Smooth muscle cell (in vitro differentiated cells): ENCODE measurements around the gene ADAMTS6. TPM values are rescaled to one million over a fixed set of nuclear protein-coding genes. Genes with fewer than 3 reads are reported as not detected.

Experiments used
- DNase-seq: peaks from one replicate; lab custom pipeline; 2025; ENCODE audit not compliant: unreplicated experiment; lab: John Stamatoyannopoulos, UW
- H2AFZ ChIP-seq: fragments of 200-600 bp; sonication (generic); 2 replicates; pipeline ENCODE4 v1.6.0; 2016; ENCODE audit warnings: antibody characterized with exemption, low read depth, mild to moderate bottlenecking
- H3F3A ChIP-seq: fragments of 200-600 bp; sonication (generic); 2 replicates; pipeline ENCODE4 v1.6.0; 2017; ENCODE audit warnings: antibody characterized with exemption, low read depth
- H3K27ac ChIP-seq: fragments of 200-600 bp; sonication (generic); 2 replicates; pipeline ENCODE4 v1.5.1; 2016; ENCODE audit warnings: low read depth, mild to moderate bottlenecking
- H3K27me3 ChIP-seq: fragments of 200-600 bp; sonication (generic); 2 replicates; pipeline ENCODE4 v1.6.1; 2016; ENCODE audit warnings: low read depth, mild to moderate bottlenecking
- H3K36me3 ChIP-seq: fragments of 200-600 bp; sonication (generic); 2 replicates; pipeline ENCODE4 v1.5.1; 2016; ENCODE audit warnings: low read depth
- H3K4me1 ChIP-seq: fragments of 200-600 bp; sonication (generic); 2 replicates; pipeline ENCODE4 v1.5.1; 2016; ENCODE audit warnings: low read depth
- H3K4me2 ChIP-seq: fragments of 200-600 bp; sonication (generic); 2 replicates; pipeline ENCODE4 v1.6.0; 2016; ENCODE audit warnings: mild to moderate bottlenecking
- H3K4me3 ChIP-seq: fragments of 200-600 bp; sonication (generic); 2 replicates; pipeline ENCODE4 v1.5.1; 2016; ENCODE audit warnings: mild to moderate bottlenecking
- H3K79me2 ChIP-seq: fragments of 200-600 bp; sonication (generic); 2 replicates; pipeline ENCODE4 v1.6.0; 2016; ENCODE audit warnings: low read depth, mild to moderate bottlenecking
- H3K9ac ChIP-seq: fragments of 200-600 bp; sonication (generic); 2 replicates; pipeline ENCODE4 v1.6.0; 2016; ENCODE audit warnings: low read depth
- H3K9me3 ChIP-seq: fragments of 200-600 bp; sonication (generic); replicated peaks from 2 replicates; pipeline ENCODE4 v1.5.1; 2016; ENCODE audit warnings: low read depth
- H4K20me1 ChIP-seq: fragments of 200-600 bp; sonication (generic); 2 replicates; pipeline ENCODE4 v1.6.0; 2016; ENCODE audit warnings: low read depth
- WGBS: methylation state at CpG from one replicate; pipeline ENCODE4 v1.1.7; 2016; ENCODE audit warnings: low lambda C conversion rate; 5-methylcytosine and 5-hydroxymethylcytosine counted together
- polyA plus RNA-seq: library from polyadenylated mRNA; unstranded; fragments of >200 nt; fragmentation: Nextera tagmentation; extraction: Ambion mirVana; gene quantifications from 2 replicates; pipeline ENCODE4 v1.2.1, GENCODE V29; 2016
- total RNA-seq: library from RNA; depleted of rRNA; stranded (reverse); fragments of >200 nt; gene quantifications from 2 replicates; pipeline ENCODE4 v1.2.3, GENCODE V29; 2014
- TF ChIP-seq, protein P1 (sequence below): fragments of 200-600 bp; sonication (generic); IDR thresholded peaks from 2 replicates; pipeline ENCODE4 v1.5.1; 2017; ENCODE audit warnings: borderline replicate concordance, mild to moderate bottlenecking, antibody characterized with exemption; ENCODE audit not compliant: insufficient read depth, poor library complexity, severe bottlenecking

Gene ADAMTS6
- total and polyA plus RNA-seq, 2 experiments from 2014 or later, result 5.9 to 111 TPM

DNA sequence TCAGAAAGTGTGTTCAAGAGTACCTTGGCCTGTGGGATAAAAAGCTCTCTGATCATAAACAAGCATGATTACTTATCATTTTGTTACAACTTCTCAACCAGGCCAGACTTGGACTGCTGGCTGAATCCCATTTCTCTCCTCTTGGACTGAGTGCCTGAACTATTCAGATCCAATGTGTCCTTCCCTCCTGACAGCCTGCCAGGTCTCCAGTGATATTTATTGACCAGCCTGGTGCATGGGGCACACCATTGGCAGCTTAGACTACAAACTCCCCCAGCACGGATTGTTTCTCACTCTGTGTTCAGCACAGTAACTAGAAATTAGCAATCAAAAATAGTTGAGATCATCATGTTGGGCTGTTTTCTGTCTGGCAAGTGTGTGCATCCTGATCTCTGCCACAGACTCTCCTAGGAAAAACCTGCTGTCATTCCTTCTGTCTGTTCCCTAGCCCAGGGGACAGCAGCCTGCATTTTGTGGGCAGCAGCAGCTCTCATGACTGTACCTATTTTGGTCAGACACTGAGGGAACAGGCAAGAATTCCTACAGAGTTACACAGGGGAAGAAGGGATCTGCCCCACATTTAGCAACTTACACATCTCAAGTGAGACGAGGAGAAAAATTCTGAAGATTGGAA is 348.1 kb downstream of the ADAMTS6 start:
- no peaks in the 10 kb centered on the region for H4K20me1 ChIP-seq
- no peak overlapping the region for H3K4me3 ChIP-seq
- no peaks in the 10 kb centered on the region for H3F3A ChIP-seq
- H3K27me3 ChIP-seq, result no peaks in the 10 kb centered on the region
- H3K9me3 ChIP-seq, result no peaks in the 10 kb centered on the region
- no peak overlapping the region for H3K4me2 ChIP-seq
- peak overlapping the region; percentile 8 for H3K27ac ChIP-seq
- no peaks in the 10 kb centered on the region for H3K36me3 ChIP-seq
- DNase-seq, result no peak
- peaks cover under 1% of the 10 kb centered on the region for H3K4me1 ChIP-seq
- 63% methylated on average over 2 of the region's 2 CpGs for WGBS
- TF ChIP-seq, protein P1, sequence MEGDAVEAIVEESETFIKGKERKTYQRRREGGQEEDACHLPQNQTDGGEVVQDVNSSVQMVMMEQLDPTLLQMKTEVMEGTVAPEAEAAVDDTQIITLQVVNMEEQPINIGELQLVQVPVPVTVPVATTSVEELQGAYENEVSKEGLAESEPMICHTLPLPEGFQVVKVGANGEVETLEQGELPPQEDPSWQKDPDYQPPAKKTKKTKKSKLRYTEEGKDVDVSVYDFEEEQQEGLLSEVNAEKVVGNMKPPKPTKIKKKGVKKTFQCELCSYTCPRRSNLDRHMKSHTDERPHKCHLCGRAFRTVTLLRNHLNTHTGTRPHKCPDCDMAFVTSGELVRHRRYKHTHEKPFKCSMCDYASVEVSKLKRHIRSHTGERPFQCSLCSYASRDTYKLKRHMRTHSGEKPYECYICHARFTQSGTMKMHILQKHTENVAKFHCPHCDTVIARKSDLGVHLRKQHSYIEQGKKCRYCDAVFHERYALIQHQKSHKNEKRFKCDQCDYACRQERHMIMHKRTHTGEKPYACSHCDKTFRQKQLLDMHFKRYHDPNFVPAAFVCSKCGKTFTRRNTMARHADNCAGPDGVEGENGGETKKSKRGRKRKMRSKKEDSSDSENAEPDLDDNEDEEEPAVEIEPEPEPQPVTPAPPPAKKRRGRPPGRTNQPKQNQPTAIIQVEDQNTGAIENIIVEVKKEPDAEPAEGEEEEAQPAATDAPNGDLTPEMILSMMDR, result no peak
- H2AFZ ChIP-seq, result no peak overlapping the region
- no peak overlapping the region for H3K9ac ChIP-seq
- H3K79me2 ChIP-seq, result no peaks in the 10 kb centered on the region

DNA sequence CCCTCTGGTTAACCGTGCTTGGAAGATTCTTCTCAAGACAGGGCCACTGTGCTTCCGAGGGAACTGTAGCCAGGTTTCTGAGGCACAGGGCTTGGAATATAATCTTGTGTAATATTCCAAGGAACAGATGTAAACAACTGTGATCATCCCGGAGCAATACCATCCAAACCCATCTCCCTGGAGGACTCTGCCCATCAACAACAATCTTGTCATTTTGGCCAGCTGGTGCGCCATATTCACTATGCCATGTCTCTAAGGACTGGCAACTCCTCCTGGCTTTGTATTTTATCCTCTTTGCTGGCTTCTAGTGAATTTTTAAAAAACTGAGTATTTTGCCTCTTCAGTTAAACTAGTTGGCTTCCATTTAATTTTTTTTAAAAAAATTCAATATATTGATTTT is 349.3 kb downstream of the ADAMTS6 start:
- Histone ChIP-seq H3K4me3 (no peak overlapping the region), H3F3A (peaks cover 10% of the 10 kb centered on the region), H3K36me3 (no peaks in the 10 kb centered on the region), H4K20me1 (no peaks in the 10 kb centered on the region), H3K27ac (no peak overlapping the region), H3K27me3 (no peaks in the 10 kb centered on the region), H3K4me1 (peaks cover 12% of the 10 kb centered on the region), H3K79me2 (no peaks in the 10 kb centered on the region), H3K4me2 (no peak overlapping the region), H2AFZ (no peak overlapping the region), H3K9ac (no peak overlapping the region), H3K9me3 (no peaks in the 10 kb centered on the region)
- TF ChIP-seq, protein P1, result no peak
- 97% methylated on average over 4 of the region's 4 CpGs for WGBS
- DNase-seq, result no peak

- H3K9ac ChIP-seq, result peak overlapping the region; percentile 48
- TF ChIP-seq, protein P1, result no peak
- no peak for DNase-seq
- no peaks in the 10 kb centered on the region for H4K20me1 ChIP-seq
- peak overlapping the region; percentile 85 for H3K27ac ChIP-seq
- H3K4me1 ChIP-seq, result peaks cover 15% of the 10 kb centered on the region
- H3K4me2 ChIP-seq, result peak overlapping the region; percentile 66
- H2AFZ ChIP-seq, result peak overlapping the region; percentile 4
- no peaks in the 10 kb centered on the region for H3K27me3 ChIP-seq
- no peaks in the 10 kb centered on the region for H3K9me3 ChIP-seq
- H3K4me3 ChIP-seq, result no peak overlapping the region
- no peaks in the 10 kb centered on the region for H3K79me2 ChIP-seq
- 38% methylated on average over 6 of the region's 6 CpGs for WGBS
- H3F3A ChIP-seq, result peaks cover 15% of the 10 kb centered on the region
- no peaks in the 10 kb centered on the region for H3K36me3 ChIP-seq
Measured at GRCh38 chr5:65128226-65128625, 353.5 kb downstream of the ADAMTS6 start.
